ENCODE measurements around the gene ZSCAN2.

ZSCAN2 gene

GRCh38 chr15:84603630-84604379 is 3.0 kb downstream of the ZSCAN2 start:
- no peak overlapping the region for H3K4me3 ChIP-seq (ENCODE audit: low read depth, low read length)
- TF ChIP-seq, protein P1, sequence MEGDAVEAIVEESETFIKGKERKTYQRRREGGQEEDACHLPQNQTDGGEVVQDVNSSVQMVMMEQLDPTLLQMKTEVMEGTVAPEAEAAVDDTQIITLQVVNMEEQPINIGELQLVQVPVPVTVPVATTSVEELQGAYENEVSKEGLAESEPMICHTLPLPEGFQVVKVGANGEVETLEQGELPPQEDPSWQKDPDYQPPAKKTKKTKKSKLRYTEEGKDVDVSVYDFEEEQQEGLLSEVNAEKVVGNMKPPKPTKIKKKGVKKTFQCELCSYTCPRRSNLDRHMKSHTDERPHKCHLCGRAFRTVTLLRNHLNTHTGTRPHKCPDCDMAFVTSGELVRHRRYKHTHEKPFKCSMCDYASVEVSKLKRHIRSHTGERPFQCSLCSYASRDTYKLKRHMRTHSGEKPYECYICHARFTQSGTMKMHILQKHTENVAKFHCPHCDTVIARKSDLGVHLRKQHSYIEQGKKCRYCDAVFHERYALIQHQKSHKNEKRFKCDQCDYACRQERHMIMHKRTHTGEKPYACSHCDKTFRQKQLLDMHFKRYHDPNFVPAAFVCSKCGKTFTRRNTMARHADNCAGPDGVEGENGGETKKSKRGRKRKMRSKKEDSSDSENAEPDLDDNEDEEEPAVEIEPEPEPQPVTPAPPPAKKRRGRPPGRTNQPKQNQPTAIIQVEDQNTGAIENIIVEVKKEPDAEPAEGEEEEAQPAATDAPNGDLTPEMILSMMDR (IDR thresholded peaks at IDR 0.05; ENCODE audit: low read depth, low read length), result no peak

DNA sequence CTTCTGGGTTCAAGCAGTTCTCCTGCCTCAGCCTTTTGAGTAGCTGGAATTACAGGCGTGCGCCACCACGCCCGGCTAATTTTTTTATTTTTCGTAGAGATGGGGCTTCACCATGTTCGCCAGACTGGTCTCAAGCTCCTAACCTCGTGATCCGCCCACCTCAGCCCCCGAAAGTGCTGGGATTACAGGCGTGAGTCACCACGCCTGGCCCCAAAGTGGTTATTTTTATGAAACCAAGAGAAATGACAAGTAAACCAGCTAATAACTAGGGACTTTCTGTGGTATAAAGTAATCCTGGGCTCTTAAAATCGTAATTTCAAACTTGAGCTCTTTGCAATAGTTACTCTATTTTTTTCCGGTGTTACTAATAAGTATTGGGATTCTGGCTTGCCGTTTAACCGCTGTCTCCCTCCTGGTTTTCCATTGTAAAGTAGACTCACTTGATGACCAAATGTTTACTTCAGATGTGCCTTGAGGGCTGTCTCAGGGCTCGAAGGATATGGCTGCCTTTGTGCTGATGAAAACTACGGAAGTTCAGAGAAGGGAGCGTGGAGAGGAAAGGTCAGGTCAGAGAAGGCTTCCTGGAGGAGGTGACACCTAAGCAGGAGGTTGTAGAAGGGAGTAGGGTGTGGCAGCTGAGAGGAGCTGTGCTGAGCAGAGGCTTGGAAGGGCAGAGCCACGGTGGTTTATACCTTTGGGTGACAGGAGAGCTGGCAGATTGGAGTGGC is 4.2 kb downstream of the ZSCAN2 start:
- TF ChIP-seq, protein P1 (IDR thresholded peaks at IDR 0.05; ENCODE audit: low read depth, low read length), result no peak
- H3K4me3 ChIP-seq (ENCODE audit: low read depth, low read length), result no peak overlapping the region

GRCh38 chr15:84605554-84605882 is 4.7 kb downstream of the ZSCAN2 start:
- no peak overlapping the region for H3K4me3 ChIP-seq (ENCODE audit: low read depth, low read length)
- TF ChIP-seq, protein P1 (IDR thresholded peaks at IDR 0.05; ENCODE audit: low read depth, low read length), result no peak

DNA sequence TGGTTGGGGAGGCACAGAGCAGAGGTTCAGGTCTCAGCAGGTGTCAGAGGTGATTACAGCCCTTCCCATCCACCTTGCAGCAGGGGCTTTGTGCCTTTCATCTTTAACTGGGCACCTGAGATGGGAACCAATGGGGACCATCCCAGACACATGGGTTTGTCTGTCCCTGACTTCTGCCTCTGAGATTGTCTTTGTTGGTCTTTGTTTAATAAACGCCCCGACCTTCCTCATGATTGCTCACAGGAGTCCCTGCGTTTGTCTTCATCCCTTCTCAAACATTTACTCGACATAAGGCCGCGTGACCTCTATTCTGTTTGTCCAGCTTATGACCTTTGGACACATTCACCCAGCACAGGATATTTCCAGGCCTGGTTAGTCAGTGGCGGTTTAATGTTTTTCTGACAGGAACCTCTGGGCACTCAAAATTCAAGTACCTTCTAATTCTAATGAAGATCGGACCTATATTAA is 5.9 kb downstream of the ZSCAN2 start:
- TF ChIP-seq, protein P1 (IDR thresholded peaks at IDR 0.05; ENCODE audit: low read depth, low read length), result no peak
- no peak overlapping the region for H3K4me3 ChIP-seq (ENCODE audit: low read depth, low read length)

DNA sequence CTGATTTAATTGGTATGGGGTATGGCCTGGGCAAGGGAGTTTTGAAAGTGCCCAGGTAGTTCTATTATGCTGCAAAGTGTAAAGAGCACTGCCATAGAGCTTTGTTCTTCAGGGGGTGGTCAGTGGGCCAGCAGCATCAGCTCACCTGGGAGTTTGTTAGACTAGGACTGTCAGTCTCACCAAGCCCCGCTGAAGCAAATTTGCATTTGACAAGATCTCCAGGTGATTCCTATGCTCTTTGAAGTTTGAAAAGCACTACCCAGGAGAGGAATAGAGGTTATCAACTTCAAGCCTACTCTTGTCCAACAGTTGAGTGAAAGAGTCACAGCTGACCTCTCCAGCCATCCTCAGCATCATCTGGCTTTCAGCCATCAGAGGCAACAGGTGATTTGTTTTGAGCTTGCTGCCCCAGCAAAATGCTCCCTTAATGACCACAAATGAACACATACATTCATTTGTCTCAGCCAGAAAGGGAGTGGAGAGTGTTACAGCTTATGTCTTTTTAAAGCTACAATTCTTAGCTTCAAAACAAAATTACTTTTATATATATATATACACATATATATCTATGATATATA is 8.0 kb downstream of the ZSCAN2 start:
- H3K4me3 ChIP-seq (ENCODE audit: low read depth, low read length), result no peak overlapping the region
- TF ChIP-seq, protein P1 (IDR thresholded peaks at IDR 0.05; ENCODE audit: low read depth, low read length), result no peak

DNA sequence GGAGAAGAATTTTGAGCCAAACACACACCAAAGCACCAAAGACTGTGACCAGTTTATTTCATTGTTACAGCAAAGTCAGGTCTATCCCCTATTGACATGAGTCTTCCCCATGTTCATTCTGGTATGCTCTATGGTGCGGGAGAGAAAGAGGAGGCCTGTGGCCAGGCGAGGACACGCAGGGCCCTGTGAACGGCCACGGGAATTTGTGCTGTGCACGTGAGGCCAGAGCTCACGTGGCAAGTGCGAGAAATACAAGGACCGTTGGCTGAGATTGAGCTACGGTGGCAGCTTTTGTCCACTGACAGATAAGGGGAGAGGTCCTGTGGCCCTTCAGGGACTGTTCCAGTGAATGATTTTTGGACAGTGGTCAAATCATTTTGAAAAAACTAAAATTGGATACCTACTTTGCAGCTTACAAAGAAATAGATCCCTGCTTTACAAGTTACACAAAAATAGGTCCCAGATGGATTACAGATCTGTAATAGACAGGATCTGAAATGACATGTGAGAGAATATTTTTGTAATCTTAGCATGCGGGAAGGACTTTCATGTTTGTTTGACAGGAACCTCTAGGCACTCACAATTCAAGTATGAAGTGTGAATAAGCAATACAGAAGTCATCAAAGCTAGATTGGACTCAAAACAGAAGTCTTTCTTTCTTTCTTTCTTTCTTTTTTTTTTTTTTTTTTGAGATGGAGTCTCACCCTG is 9.2 kb downstream of the ZSCAN2 start:
- TF ChIP-seq, protein P1 (IDR thresholded peaks at IDR 0.05; ENCODE audit: low read depth, low read length), result no peak
- H3K4me3 ChIP-seq (ENCODE audit: low read depth, low read length), result no peak overlapping the region

Measured in WI38 (cell line).